Activated CD8-positive, alpha-beta memory T cell treated with anti-CD3 and anti-CD28 coated beads, Interleukin-2, amount 10 ng/mL, durations not matched to agents 7 days and 5 days (primary cell): ENCODE data around the gene SMIM14. TPM values are rescaled to one million over a fixed set of nuclear protein-coding genes. Genes with fewer than 3 reads are reported as not detected.
A peak's percentile ranks its signal among the peaks of the same experiment; 100 is the strongest.
"Not testable (repeated sequence)": the region's sequence is repeated elsewhere in the genome, so short reads cannot be mapped to it uniquely, and the experiment has no call there.

Experiments used
- ATAC-seq: fragments of 150-1000 bp; cut with Tn5 transposase; one replicate; pipeline ENCODE4 v1.10.0; 2021; ENCODE audit warnings: moderate library complexity
- CTCF ChIA-PET: fragments of 350-600 bp; sonication (Branson Sonifier 250); formaldehyde crosslinking; loops from one replicate; lab custom pipeline; 2021; ENCODE audit warnings: antibody characterized with exemption; lab: Charles Lee
- DNase-seq: peaks from one replicate; pipeline ENCODE4 v3.0.0-alpha.2; 2020
- H3K27ac Mint-ChIP-seq: one replicate; pipeline ENCODE4 v1.8.0; 2021; ENCODE audit warnings: mild to moderate bottlenecking, mixed read lengths
- H3K27me3 Mint-ChIP-seq: one replicate; pipeline ENCODE4 v1.8.0; 2021; ENCODE audit warnings: mixed read lengths
- H3K36me3 Mint-ChIP-seq: one replicate; pipeline ENCODE4 v1.8.0; 2021; ENCODE audit warnings: mild to moderate bottlenecking, mixed read lengths
- H3K4me1 Mint-ChIP-seq: one replicate; pipeline ENCODE4 v1.8.0; 2021; ENCODE audit warnings: mixed read lengths
- H3K4me3 Mint-ChIP-seq: one replicate; pipeline ENCODE4 v1.8.0; 2021; ENCODE audit warnings: mild to moderate bottlenecking, moderate library complexity, mixed read lengths
- H3K9me3 Mint-ChIP-seq: one replicate; pipeline ENCODE4 v1.8.0; 2022; ENCODE audit warnings: low read depth, mixed read lengths
- total RNA-seq, 2 experiments: library from RNA; stranded (reverse); gene quantifications; one replicate each; pipeline ENCODE4 v1.2.3, GENCODE V29; 2021

SMIM14 gene
- total RNA-seq, result 1 to 10 TPM; 1.8 to 3.3 TPM

GRCh38 chr4:39638354-39639239 lies at the start of gene SMIM14:
TSS of gene SMIM14 (minus strand) at chr4:39638865. CDS start at chr4:39605145, 33,720 bp downstream.
- peak within 1 kb of the TSS; percentile 69 for H3K27ac Mint-ChIP-seq
- DNase-seq (peak; percentile 92), ATAC-seq (peak; percentile 87)
- peak within 1 kb of the TSS; percentile 83 for H3K4me3 Mint-ChIP-seq
- H3K27me3 Mint-ChIP-seq, result peaks cover 24% of the 10 kb centered on the region
- peaks cover 25% of the 10 kb centered on the region for H3K4me1 Mint-ChIP-seq
- CTCF ChIA-PET, result interaction anchor here (0.8 to 4.4 kb wide), 11 partner anchors 9 to 339 kb away, joined by 3 to 24 read pairs (median 4); partner anchors contain the start of genes PDS5A, UBE2K and UGDH
- no peaks in the 10 kb centered on the region for H3K9me3 Mint-ChIP-seq
- no peaks in the 10 kb centered on the region for H3K36me3 Mint-ChIP-seq

GRCh38 chr4:39687014-39687413 lies 48.3 kb upstream of the SMIM14 start:
- Mint-ChIP-seq H3K27me3 (no peaks in the 10 kb centered on the region), H3K9me3 (no peaks in the 10 kb centered on the region), H3K4me3 (no peak overlapping the region), H3K4me1 (peaks cover 7% of the 10 kb centered on the region), H3K27ac (no peak overlapping the region), H3K36me3 (no peaks in the 10 kb centered on the region)
- CTCF ChIA-PET, result interaction anchor here (0.8 to 1.1 kb wide), 2 partner anchors 20 to 278 kb away, joined by 3 to 4 read pairs; no protein-coding TSS in a partner anchor
- DNase-seq, result no peak
- ATAC-seq, result no peak

- CTCF ChIA-PET, result interaction anchor here (0.8 kb wide), 1 partner anchor 19 kb away, joined by 4 read pairs; no protein-coding TSS in a partner anchor
- H3K36me3 Mint-ChIP-seq, result no peaks in the 10 kb centered on the region
- peaks cover 7% of the 10 kb centered on the region for H3K4me1 Mint-ChIP-seq
These were observed 47.3 kb upstream of the SMIM14 start for GRCh38 chr4:39685990-39686389.

GRCh38 chr4:39682138-39682537 lies 43.5 kb upstream of the SMIM14 start:
- Mint-ChIP-seq H3K4me3 (no peak overlapping the region), H3K4me1 (peaks cover 5% of the 10 kb centered on the region), H3K27ac (no peak overlapping the region), H3K9me3 (no peaks in the 10 kb centered on the region), H3K27me3 (peaks cover 15% of the 10 kb centered on the region), H3K36me3 (no peaks in the 10 kb centered on the region)
- CTCF ChIA-PET, result interaction anchor here (0.6 kb wide), 1 partner anchor 35 kb away, joined by 3 read pairs; no protein-coding TSS in a partner anchor
- ATAC-seq (no peak), DNase-seq (no peak)

More at GRCh38 chr4:39685990-39686389, 47.3 kb upstream of the SMIM14 start:
- Mint-ChIP-seq H3K27ac (no peak overlapping the region), H3K9me3 (no peaks in the 10 kb centered on the region), H3K27me3 (no peaks in the 10 kb centered on the region), H3K4me3 (no peak overlapping the region)
- DNase-seq, result no peak
- ATAC-seq, result no peak

- not testable (repeated sequence) for ATAC-seq, H3K36me3 Mint-ChIP-seq, H3K4me1 Mint-ChIP-seq, H3K27ac Mint-ChIP-seq, DNase-seq, H3K9me3 Mint-ChIP-seq, H3K4me3 Mint-ChIP-seq
- CTCF ChIA-PET, result interaction anchor here (0.7 to 1.1 kb wide), 3 partner anchors 148 to 1629 kb away, joined by 3 to 4 read pairs (median 3); no protein-coding TSS in a partner anchor
- peaks cover 15% of the 10 kb centered on the region for H3K27me3 Mint-ChIP-seq
These were observed 42.3 kb upstream of the SMIM14 start for GRCh38 chr4:39681003-39681402.

GRCh38 chr4:39675681-39676080 lies 37.0 kb upstream of the SMIM14 start:
- peaks cover 15% of the 10 kb centered on the region for H3K27me3 Mint-ChIP-seq
- CTCF ChIA-PET, DNase-seq, H3K9me3 Mint-ChIP-seq, H3K4me3 Mint-ChIP-seq, H3K36me3 Mint-ChIP-seq, H3K4me1 Mint-ChIP-seq, ATAC-seq, H3K27ac Mint-ChIP-seq: not testable (repeated sequence)

GRCh38 chr4:39670296-39670695 lies 31.6 kb upstream of the SMIM14 start:
- H3K27me3 Mint-ChIP-seq, H3K27ac Mint-ChIP-seq, DNase-seq, H3K4me1 Mint-ChIP-seq, H3K9me3 Mint-ChIP-seq, CTCF ChIA-PET, H3K4me3 Mint-ChIP-seq, ATAC-seq, H3K36me3 Mint-ChIP-seq: not testable (repeated sequence)

- H3K9me3 Mint-ChIP-seq, result no peaks in the 10 kb centered on the region
- no peak overlapping the region for H3K4me3 Mint-ChIP-seq
- no peaks in the 10 kb centered on the region for H3K36me3 Mint-ChIP-seq
- no peak for DNase-seq
- H3K27ac Mint-ChIP-seq, result no peak overlapping the region
- H3K4me1 Mint-ChIP-seq, result no peaks in the 10 kb centered on the region
- CTCF ChIA-PET, result interaction anchor here (1.0 to 1.1 kb wide), 2 partner anchors 31 to 310 kb away, joined by 3 read pairs; no protein-coding TSS in a partner anchor
- ATAC-seq, result no peak
- peaks cover 2% of the 10 kb centered on the region for H3K27me3 Mint-ChIP-seq
These were observed 30.2 kb upstream of the SMIM14 start for GRCh38 chr4:39668887-39669286.

GRCh38 chr4:39667706-39668105 lies 29.0 kb upstream of the SMIM14 start:
- Mint-ChIP-seq H3K4me1 (no peaks in the 10 kb centered on the region), H3K36me3 (no peaks in the 10 kb centered on the region), H3K4me3 (no peak overlapping the region), H3K27ac (no peak overlapping the region), H3K27me3 (peaks cover 2% of the 10 kb centered on the region), H3K9me3 (no peaks in the 10 kb centered on the region)
- CTCF ChIA-PET, result interaction anchor here (0.7 kb wide), 1 partner anchor 19 kb away, joined by 4 read pairs; no protein-coding TSS in a partner anchor
- no peak for DNase-seq
- ATAC-seq, result no peak

GRCh38 chr4:39664828-39665731 lies 26.4 kb upstream of the SMIM14 start:
- H3K27me3 Mint-ChIP-seq, result peaks cover 2% of the 10 kb centered on the region
- CTCF ChIA-PET, result no interaction called here
- no peaks in the 10 kb centered on the region for H3K9me3 Mint-ChIP-seq
- ATAC-seq (no peak), DNase-seq (no peak)
- no peaks in the 10 kb centered on the region for H3K36me3 Mint-ChIP-seq
- no peak overlapping the region for H3K27ac Mint-ChIP-seq
- no peak overlapping the region for H3K4me3 Mint-ChIP-seq
- H3K4me1 Mint-ChIP-seq, result no peaks in the 10 kb centered on the region

GRCh38 chr4:39662683-39663082 lies 24.0 kb upstream of the SMIM14 start:
- ATAC-seq (no peak), DNase-seq (no peak)
- Mint-ChIP-seq H3K27ac (no peak overlapping the region), H3K36me3 (no peaks in the 10 kb centered on the region), H3K4me1 (peaks cover 4% of the 10 kb centered on the region), H3K4me3 (no peak overlapping the region), H3K27me3 (peaks cover 2% of the 10 kb centered on the region), H3K9me3 (no peaks in the 10 kb centered on the region)
- CTCF ChIA-PET, result interaction anchor here (0.8 kb wide), 1 partner anchor 135 kb away, joined by 3 read pairs; the partner anchor contains the start of gene UGDH

GRCh38 chr4:39660757-39661156 lies 22.1 kb upstream of the SMIM14 start:
- H3K4me1 Mint-ChIP-seq, result peaks cover 16% of the 10 kb centered on the region
- no peaks in the 10 kb centered on the region for H3K9me3 Mint-ChIP-seq
- no peak overlapping the region for H3K27ac Mint-ChIP-seq
- CTCF ChIA-PET, result no interaction called here
- DNase-seq, result no peak
- peaks cover 2% of the 10 kb centered on the region for H3K27me3 Mint-ChIP-seq
- H3K36me3 Mint-ChIP-seq, result no peaks in the 10 kb centered on the region
- H3K4me3 Mint-ChIP-seq, result no peak overlapping the region
- no peak for ATAC-seq

- Mint-ChIP-seq H3K9me3 (no peaks in the 10 kb centered on the region), H3K4me1 (peaks cover 20% of the 10 kb centered on the region), H3K27ac (no peak overlapping the region), H3K36me3 (no peaks in the 10 kb centered on the region), H3K4me3 (no peak overlapping the region), H3K27me3 (peaks cover 2% of the 10 kb centered on the region)
- no peak for DNase-seq
- no peak for ATAC-seq
- CTCF ChIA-PET, result no interaction called here
These were observed 21.4 kb upstream of the SMIM14 start for GRCh38 chr4:39660045-39660444.
